HUES64 (cell line): ENCODE data around the gene AGMO.

Experiments used
- H3K27ac ChIP-seq: 2 replicates; pipeline ENCODE4 v1.7.0; 2013; ENCODE audit warnings: low read depth, low read length, inconsistent platforms
- H3K27me3 ChIP-seq: 2 replicates; pipeline ENCODE4 v1.6.1; 2013; ENCODE audit warnings: mild to moderate bottlenecking, low read length; ENCODE audit not compliant: insufficient read depth
- H3K36me3 ChIP-seq: 2 replicates; pipeline ENCODE4 v1.6.1; 2013; ENCODE audit warnings: mild to moderate bottlenecking, low read length; ENCODE audit not compliant: insufficient read depth
- H3K4me1 ChIP-seq: 2 replicates; pipeline ENCODE4 v1.6.1; 2013; ENCODE audit warnings: mild to moderate bottlenecking, low read length, moderate library complexity; ENCODE audit not compliant: insufficient read depth
- H3K4me3 ChIP-seq: 2 replicates; pipeline ENCODE4 v1.5.1; 2013; ENCODE audit warnings: mild to moderate bottlenecking, low read length, moderate library complexity
- H3K9ac ChIP-seq: 2 replicates; pipeline ENCODE4 v1.6.1; 2013; ENCODE audit warnings: mild to moderate bottlenecking, low read depth, low read length
- H3K9me3 ChIP-seq: 2 replicates; pipeline ENCODE4 v1.6.1; 2013; ENCODE audit warnings: low read depth, low read length; ENCODE audit not compliant: insufficient read depth
- WGBS: fragments of 150-250, 120-280 bp; methylation state at CpG from one replicate; pipeline ENCODE4 v1.1.7; 2013; ENCODE audit warnings: missing lambda C conversion rate; 5-methylcytosine and 5-hydroxymethylcytosine counted together

The AGMO gene

DNA sequence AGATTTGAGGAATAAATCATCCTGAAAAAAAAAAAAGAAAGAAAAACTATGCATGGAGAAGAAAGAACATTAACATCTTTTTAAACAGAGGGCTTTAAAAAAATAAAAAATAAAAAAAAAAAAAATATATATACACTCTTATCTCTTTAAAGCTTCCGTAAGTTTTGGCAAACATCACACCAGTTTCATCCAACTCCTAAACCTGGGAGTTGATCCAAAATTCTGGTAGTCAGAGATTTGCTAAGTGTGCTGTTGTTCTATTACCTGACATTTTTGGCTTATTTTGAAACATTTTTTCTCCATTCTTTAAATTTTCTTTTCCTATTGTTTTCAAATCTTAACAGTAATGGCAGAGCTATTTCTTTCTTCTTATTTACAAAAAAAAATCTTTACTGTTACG lies 273.1 kb downstream of the AGMO start:
- H3K36me3 ChIP-seq = no peaks in the 10 kb centered on the region
- no CpG with 5 or more reads among the region's 2 CpGs for WGBS
- H3K27ac ChIP-seq = no peak overlapping the region
- H3K9ac ChIP-seq = no peak overlapping the region
- H3K27me3 ChIP-seq = no peaks in the 10 kb centered on the region
- H3K4me3 ChIP-seq = no peak overlapping the region
- no peaks in the 10 kb centered on the region for H3K4me1 ChIP-seq
- no peaks in the 10 kb centered on the region for H3K9me3 ChIP-seq

GRCh38 chr7:15284396-15284795 lies 277.4 kb downstream of the AGMO start:
- WGBS = 94% methylated on average over 1 of the region's 1 CpG
- Histone ChIP-seq H3K9ac (no peak overlapping the region), H3K27me3 (no peaks in the 10 kb centered on the region), H3K27ac (no peak overlapping the region), H3K9me3 (no peaks in the 10 kb centered on the region), H3K36me3 (no peaks in the 10 kb centered on the region), H3K4me1 (no peaks in the 10 kb centered on the region), H3K4me3 (no peak overlapping the region)

DNA sequence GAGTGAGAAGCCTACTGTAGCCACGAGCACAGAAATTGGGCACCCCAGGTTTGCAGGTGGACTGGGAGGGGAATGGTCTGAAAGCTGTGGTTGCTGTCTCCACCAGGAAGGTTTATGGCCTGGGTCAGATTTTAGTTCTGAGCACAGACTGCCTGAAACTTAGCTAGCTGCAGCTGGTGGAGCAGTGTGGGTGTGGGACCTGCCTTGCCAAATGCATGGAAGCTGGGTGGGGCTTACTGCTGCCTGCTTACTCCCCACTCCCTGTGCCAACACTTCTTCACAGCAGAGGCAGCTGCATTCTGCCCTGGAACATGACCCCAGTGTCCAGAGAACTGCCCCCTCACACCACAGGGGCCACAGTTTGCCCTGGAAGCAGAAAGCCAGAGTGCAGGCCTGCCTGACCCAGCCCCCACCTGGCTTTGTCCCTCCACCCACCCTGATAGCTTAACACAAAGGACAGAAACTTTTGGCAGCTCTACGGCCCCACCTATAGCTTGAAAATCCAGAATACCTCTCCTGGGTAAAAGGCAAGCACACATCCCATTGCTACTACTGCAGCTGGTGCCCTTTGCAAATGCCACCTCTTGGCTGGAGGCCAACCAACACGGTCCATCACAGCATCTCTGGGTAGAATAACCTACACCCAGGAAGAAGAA lies 281.6 kb downstream of the AGMO start:
- Histone ChIP-seq H3K4me1 (no peaks in the 10 kb centered on the region), H3K27ac (no peak overlapping the region), H3K9ac (no peak overlapping the region), H3K4me3 (no peak overlapping the region), H3K9me3 (no peaks in the 10 kb centered on the region; the same call in 1 of the 2 replicates), H3K27me3 (no peaks in the 10 kb centered on the region), H3K36me3 (no peaks in the 10 kb centered on the region)
- WGBS = 87% methylated on average over 3 of the region's 3 CpGs

GRCh38 chr7:15279640-15280039 lies 282.2 kb downstream of the AGMO start:
- Histone ChIP-seq H3K4me1 (no peaks in the 10 kb centered on the region), H3K27me3 (no peaks in the 10 kb centered on the region)
- 90% methylated on average over 1 of the region's 1 CpG for WGBS

GRCh38 chr7:15257689-15258088 lies 304.1 kb downstream of the AGMO start:
- H3K27ac ChIP-seq = no peak overlapping the region
- H3K4me1 ChIP-seq = no peaks in the 10 kb centered on the region
- H3K27me3 ChIP-seq = no peaks in the 10 kb centered on the region
- no peak overlapping the region for H3K4me3 ChIP-seq
- no peak overlapping the region for H3K9ac ChIP-seq
- 100% methylated on average over 2 of the region's 4 CpGs for WGBS
- H3K9me3 ChIP-seq = no peaks in the 10 kb centered on the region
- no peaks in the 10 kb centered on the region for H3K36me3 ChIP-seq

More at GRCh38 chr7:15279640-15280039, 282.2 kb downstream of the AGMO start:
- Histone ChIP-seq H3K9ac (no peak overlapping the region), H3K4me3 (no peak overlapping the region), H3K36me3 (no peaks in the 10 kb centered on the region), H3K27ac (no peak overlapping the region), H3K9me3 (no peaks in the 10 kb centered on the region; the same call in 1 of the 2 replicates)

GRCh38 chr7:15252181-15252580 lies 309.6 kb downstream of the AGMO start:
- H3K4me1 ChIP-seq = no peaks in the 10 kb centered on the region
- no peak overlapping the region for H3K27ac ChIP-seq
- H3K27me3 ChIP-seq = no peaks in the 10 kb centered on the region
- H3K9me3 ChIP-seq = no peaks in the 10 kb centered on the region
- H3K9ac ChIP-seq = no peak overlapping the region
- WGBS = 94% methylated on average over 1 of the region's 1 CpG
- no peak overlapping the region for H3K4me3 ChIP-seq
- H3K36me3 ChIP-seq = no peaks in the 10 kb centered on the region

DNA sequence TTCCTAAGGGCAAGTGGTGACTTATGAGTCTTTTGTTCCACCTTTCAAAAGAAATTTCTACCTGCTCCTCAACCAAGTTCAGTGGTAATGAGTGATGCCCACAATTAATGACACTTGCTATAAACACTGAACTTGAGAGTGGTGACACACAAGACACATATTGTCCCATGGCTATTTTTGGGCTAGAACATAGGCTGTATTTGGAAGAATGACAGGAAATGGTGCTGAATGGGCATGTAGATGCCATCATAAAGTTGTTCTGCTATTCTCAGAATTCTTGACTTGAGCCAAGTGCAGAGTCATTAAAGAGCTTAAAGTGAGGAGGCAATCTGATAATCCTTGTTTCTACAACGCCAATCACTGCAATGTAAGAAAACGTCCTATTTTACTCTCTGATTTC lies 313.3 kb downstream of the AGMO start:
- H3K9ac ChIP-seq = no peak overlapping the region
- no peaks in the 10 kb centered on the region for H3K9me3 ChIP-seq
- WGBS = 90% methylated on average over 2 of the region's 2 CpGs
- no peaks in the 10 kb centered on the region for H3K4me1 ChIP-seq
- no peak overlapping the region for H3K4me3 ChIP-seq
- H3K27ac ChIP-seq = no peak overlapping the region
- no peaks in the 10 kb centered on the region for H3K36me3 ChIP-seq
- H3K27me3 ChIP-seq = no peaks in the 10 kb centered on the region

DNA sequence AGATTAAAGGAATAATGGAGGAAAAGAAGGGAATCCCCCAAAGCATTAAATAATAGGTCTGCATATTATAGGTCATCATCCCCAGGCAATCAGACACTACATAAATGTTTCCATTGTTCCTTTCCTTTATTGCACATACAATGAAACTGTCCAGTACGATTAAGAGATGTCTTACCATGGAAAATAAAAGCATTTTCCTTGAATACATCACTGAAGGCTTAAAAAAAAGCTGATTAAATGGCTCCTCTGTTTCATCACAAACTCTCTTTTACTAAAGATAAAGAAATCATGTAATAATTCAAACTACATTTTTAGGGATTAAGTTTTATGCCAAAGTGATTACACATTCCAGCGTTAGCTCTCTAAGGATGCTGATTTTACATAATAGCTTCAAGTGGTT lies 316.0 kb downstream of the AGMO start:
- no peaks in the 10 kb centered on the region for H3K9me3 ChIP-seq
- no peak overlapping the region for H3K9ac ChIP-seq
- no peak overlapping the region for H3K27ac ChIP-seq
- H3K4me3 ChIP-seq = no peak overlapping the region
- H3K36me3 ChIP-seq = no peaks in the 10 kb centered on the region
- 95% methylated on average over 2 of the region's 2 CpGs for WGBS
- no peaks in the 10 kb centered on the region for H3K4me1 ChIP-seq
- H3K27me3 ChIP-seq = no peaks in the 10 kb centered on the region

DNA sequence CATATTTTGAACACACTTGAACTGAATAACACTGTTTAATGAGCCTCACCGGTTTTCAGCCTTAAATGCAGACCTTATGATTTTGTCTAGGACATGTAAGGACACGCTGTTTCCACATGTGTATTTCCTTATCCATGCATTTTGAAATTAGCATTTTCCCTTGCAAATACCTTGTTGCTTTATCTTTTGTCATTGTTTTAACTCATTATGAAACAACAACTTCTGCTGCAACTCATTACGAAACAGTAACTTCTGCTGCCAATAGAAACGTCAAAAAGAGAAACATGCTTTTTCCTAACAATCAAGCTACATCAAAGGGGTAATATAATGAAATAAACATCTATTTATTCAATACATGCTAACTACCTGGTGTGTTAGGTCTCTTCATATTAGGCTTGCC lies 322.0 kb downstream of the AGMO start:
- Histone ChIP-seq H3K4me1 (no peaks in the 10 kb centered on the region), H3K36me3 (no peaks in the 10 kb centered on the region), H3K9ac (no peak overlapping the region), H3K27me3 (no peaks in the 10 kb centered on the region), H3K9me3 (no peaks in the 10 kb centered on the region), H3K27ac (no peak overlapping the region), H3K4me3 (no peak overlapping the region)
- WGBS = 96% methylated on average over 4 of the region's 4 CpGs

DNA sequence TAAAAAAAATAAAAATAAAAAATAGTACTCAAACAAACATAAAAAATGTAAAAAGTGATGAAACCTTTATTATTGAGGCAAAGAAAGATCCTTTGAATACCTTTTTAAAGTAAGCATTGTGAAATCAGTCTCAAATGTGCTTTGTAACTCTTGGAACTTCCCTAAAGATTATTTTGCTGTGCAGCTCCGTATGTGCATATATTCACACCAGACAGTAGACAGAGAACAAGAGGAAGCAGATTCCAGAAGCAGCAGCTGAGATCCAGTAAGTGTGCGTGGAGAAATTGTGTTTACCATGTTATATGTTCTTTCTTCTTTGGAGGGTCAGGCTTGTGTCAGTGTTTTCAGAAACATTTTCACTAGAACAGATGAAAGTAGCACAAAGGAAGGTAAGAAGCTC lies 324.9 kb downstream of the AGMO start:
- Histone ChIP-seq H3K9ac (no peak overlapping the region), H3K27me3 (no peaks in the 10 kb centered on the region), H3K4me3 (no peak overlapping the region), H3K9me3 (no peaks in the 10 kb centered on the region), H3K4me1 (no peaks in the 10 kb centered on the region), H3K27ac (no peak overlapping the region), H3K36me3 (no peaks in the 10 kb centered on the region)
- WGBS = 95% methylated on average over 2 of the region's 2 CpGs

- 96% methylated on average over 2 of the region's 3 CpGs for whole genome bisulfite sequencing
- Histone ChIP-seq H3K9me3 (no peaks in the 10 kb centered on the region), H3K4me3 (no peak overlapping the region), H3K4me1 (no peaks in the 10 kb centered on the region), H3K36me3 (no peaks in the 10 kb centered on the region), H3K27me3 (no peaks in the 10 kb centered on the region), H3K27ac (no peak overlapping the region), H3K9ac (no peak overlapping the region)
Measured at GRCh38 chr7:15234431-15234830, 327.4 kb downstream of the AGMO start.

GRCh38 chr7:15228831-15229230 lies 333.0 kb downstream of the AGMO start:
- Histone ChIP-seq H3K4me1 (no peaks in the 10 kb centered on the region), H3K27me3 (no peaks in the 10 kb centered on the region), H3K4me3 (no peak overlapping the region), H3K9ac (no peak overlapping the region), H3K9me3 (peaks cover 3% of the 10 kb centered on the region; the same call in 1 of the 2 replicates), H3K36me3 (no peaks in the 10 kb centered on the region), H3K27ac (no peak overlapping the region)
- WGBS = 98% methylated on average over 3 of the region's 3 CpGs
